ENCODE data around the gene SEC14L5. TPM values are rescaled to one million over a fixed set of nuclear protein-coding genes. Genes with fewer than 3 reads are reported as not detected.
"Not testable (repeated sequence)": the region's sequence is repeated elsewhere in the genome, so short reads cannot be mapped to it uniquely, and the experiment has no call there.

Gene SEC14L5
- total RNA-seq, 1 donor = under 0.01 TPM

- DNase-seq (ENCODE audit: low read depth in 2 of 3, low spot score in 2 of 3) = no peak
Observed at GRCh38 chr16:5032748-5033167, 74.6 kb downstream of the SEC14L5 start.

- peak; percentile 54 to 81 (median 76) for DNase-seq (ENCODE audit: low read depth in 2 of 3, low spot score in 2 of 3)
Observed at GRCh38 chr16:5033256-5034166, 75.4 kb downstream of the SEC14L5 start, which contains the start of gene NAGPA. TSS of gene NAGPA (minus strand) at chr16:5033935. CDS start at chr16:5033914, 21 bp downstream.

DNA sequence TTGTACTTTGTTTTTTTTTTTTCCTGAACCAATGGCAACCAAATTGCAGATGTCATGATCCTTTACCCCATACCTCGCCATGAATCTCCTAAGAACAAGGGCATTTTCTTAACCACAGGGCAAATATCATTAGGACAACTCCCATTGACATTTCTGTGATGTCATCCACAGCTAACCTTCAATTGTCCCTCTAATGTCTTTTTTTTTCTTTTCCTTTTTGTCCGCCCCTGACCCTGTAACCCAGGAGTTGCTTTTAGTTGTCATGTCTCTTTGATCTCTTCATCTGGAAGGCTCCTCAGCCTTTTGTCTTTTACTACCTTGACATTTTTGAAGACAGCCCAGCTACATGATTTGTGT, 76.0 kb downstream of the SEC14L5 start:
- DNase-seq (ENCODE audit: low read depth in 2 of 3, low spot score in 2 of 3) = no peak

DNA sequence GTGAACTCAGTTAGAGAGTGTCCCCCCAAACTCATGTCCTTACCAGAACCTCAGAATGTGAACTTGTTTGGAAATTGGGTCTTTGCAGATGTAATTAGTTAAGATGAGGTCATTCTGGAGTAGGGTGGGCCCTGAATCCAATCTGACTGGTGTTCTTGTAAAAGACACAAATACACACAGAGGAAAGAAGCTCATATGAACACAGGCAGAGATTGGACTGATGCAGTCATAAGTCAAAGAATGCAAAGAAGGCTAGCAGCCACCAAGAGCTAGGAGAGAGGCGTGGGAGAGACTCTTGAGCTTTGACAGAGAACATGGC, 77.7 kb downstream of the SEC14L5 start:
- DNase-seq (ENCODE audit: low read depth in 2 of 3, low spot score in 2 of 3) = no peak

DNA sequence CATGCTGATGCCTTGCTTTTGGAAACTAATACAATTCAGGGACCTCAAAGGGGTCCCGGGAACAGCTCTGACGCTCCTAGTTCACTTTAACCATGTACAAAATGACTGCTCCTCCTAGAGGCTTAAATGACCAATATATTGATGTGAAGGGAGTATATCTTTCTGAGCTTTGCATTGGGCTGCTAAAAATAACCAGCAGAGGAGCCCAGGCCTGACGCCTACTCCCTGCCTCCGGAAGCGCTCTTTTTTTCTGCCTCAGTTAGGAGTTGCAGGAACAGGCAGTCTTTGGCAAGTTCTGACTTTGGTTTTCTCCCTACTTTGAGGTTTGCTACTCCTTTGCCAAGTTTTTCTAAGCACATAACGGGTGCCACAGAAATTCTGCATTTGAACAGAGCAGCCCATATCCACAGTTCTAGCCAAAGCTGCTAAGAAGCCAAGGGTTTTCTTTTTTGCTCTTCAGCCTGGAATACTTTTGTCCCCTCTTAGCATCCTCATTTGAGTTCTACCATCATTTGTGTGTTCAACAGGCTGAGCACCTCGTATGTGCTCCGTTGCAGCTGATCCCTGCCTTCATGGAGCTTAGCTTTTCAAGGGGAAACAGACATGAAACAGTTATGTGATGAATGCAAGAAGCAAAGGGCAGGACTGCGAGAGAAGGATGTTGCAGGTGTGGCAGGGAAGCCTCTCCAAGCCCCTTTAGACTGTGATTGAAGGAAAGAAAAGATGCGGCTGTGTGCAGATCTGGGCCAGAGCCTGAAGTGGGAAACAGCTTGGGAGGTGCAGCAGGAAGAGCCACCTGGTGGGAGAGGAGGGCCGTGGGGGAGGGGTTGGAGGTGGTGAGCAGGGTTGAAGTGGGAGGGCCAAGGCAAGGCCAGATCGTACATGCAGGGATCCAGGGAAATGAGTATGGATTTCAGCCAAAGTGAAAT, 78.4 kb downstream of the SEC14L5 start:
- DNase-seq (ENCODE audit: low read depth in 2 of 3, low spot score in 2 of 3) = no peak

DNA sequence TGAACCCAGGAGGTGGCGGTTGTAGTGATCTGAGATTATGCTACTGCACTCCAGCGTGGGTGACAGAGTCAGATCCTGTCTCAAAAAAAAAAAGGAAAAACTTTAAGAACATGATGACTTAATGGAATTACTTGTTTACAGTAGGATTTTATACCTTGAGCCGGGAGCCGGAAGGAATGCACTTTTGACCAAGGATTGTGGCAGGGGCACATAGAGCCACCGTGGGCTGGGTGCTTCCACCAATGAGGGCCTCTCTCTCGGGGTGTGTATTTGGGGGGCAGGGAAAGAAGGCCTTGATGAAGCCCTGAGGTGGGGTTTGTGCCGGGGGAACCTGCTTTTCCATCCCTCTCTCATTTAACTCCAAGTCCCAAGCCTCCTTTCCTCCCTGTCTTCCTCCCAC, 82.3 kb downstream of the SEC14L5 start:
- DNase-seq (ENCODE audit: low read depth in 2 of 3, low spot score in 2 of 3) = no peak

DNA sequence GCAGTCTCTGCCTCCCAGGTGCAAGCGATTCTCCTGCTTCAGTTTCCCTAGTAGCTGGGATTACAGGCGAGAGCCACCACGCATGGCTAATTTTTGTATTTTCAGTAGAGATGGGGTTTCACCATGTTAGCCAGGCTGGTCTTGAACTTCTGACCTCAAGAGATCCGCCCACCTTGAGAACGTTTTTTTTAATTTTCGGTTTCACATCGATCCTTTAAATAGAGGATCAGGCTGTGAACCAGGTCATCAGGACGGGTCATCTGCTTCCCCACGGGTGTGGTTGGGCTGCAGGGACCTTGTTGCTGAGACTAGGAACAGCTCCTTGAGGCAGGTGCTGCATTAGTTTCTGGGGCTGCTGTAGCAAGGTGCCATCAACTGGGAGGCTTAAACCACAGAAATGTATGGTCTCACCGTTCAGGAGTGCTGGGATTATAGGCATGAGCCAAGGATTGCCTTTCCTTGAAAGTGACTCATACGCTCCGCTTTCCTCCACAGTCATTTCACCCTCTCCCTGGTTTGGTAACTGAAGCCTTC, 83.5 kb downstream of the SEC14L5 start:
- DNase-seq (ENCODE audit: low read depth in 2 of 3, low spot score in 2 of 3) = no peak

- no peak for DNase-seq (ENCODE audit: low read depth in 2 of 3, low spot score in 2 of 3)
Observed at GRCh38 chr16:5042574-5043171, 84.5 kb downstream of the SEC14L5 start.

- no peak for DNase-seq (ENCODE audit: low read depth in 2 of 3, low spot score in 2 of 3)
Observed at GRCh38 chr16:5044011-5044540, 85.9 kb downstream of the SEC14L5 start.

- DNase-seq (ENCODE audit: low read depth in 2 of 3, low spot score in 2 of 3) = not testable (repeated sequence)
Observed at GRCh38 chr16:5044581-5044980, 86.5 kb downstream of the SEC14L5 start.

DNA sequence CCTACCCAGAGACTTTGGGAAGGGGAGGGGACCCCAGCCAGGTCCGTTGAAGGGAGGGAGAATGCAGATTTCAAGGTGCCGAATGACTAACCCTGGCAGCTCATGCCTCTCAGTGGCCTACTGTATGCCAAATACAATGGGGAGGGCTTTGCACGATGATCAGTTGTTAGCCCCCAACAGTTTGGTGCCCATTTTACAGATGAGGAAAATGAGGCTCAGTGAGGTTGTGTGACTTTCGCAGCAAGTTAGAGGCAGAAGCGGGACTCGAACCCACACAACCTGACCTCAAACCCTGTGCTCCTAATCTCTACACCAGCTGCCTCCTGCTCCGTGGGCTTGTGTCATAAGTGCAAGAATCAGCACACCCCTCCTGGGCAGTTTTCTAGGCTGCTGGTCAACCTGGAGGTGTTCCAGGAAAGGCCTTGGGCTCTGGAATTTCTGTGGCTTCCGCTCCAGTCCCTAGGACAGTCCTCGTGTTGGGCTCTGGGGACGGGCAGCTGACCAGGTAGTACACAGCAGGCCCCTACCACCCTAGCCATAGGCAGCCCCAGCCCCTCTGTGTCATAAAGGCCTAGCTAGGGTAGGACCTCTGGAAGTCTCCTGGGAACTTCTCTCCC, 87.5 kb downstream of the SEC14L5 start:
- no peak for DNase-seq (ENCODE audit: low read depth in 2 of 3, low spot score in 2 of 3)

DNA sequence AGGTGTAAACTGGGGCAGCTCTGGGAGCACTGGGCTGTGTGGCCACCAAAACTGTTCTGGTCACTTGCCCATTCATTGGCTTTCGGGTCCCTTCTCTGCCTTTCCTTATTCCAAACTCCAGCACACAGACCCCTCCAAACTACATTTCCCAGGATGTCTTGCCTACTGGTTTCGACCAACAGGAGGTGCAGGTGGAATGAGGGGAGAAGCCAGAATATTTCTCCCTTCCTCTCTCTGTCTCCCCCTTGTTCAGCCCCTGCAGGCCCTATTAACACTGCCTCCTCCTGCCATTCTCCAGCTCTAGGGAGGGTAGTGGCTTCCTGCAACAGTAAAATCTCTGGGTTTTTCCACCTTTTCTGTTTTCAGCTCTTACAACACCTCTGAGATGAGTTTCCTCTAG, 88.8 kb downstream of the SEC14L5 start:
- DNase-seq (ENCODE audit: low read depth in 2 of 3, low spot score in 2 of 3) = no peak

DNA sequence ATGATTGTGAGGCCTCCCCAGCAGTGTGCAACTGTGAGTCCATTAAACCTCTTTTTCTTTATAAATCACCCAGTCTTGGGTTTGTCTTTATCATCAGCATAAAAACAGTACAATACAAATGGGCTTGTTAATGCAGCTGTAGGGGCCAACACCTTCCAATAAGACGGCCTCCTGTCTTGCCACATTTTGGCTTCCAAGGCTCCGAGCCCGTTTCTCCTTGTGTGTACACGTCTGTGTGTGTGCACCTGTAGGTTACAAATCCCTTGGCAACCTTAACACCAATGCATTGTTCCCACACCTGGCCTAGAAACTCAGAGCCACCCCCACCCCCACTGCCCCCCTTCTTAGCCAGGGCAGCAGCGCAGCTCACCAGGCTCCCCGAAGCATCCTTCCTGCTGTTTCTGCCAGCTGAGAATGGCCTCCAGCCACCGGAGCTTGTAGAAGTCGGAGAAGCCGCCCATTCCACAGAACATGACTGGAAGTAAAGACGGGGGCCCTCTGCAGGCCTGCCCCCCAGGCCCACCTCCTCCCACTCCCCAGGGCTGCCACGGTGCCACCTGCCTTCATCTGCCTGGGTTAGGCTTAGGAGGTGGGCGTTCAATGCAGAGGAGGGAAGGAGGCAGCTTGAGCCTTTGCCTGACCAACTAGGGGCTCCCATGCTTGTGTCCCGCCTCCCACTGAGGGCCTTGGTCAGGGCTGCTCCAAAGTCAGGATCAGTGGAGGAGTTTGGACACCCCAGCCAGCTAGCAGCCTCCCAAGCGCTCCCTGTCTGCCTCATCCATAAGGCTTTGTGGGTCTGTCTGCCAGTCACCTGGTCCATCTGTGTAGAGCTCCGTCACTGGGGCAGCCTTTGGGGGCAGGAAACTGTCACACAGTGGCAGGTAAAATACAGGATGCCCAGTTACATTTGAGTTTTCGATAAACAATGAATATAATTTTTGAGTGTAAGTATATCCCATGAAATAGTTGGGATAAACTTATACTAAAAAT, 97.0 kb downstream of the SEC14L5 start:
- DNase-seq (ENCODE audit: low read depth in 2 of 3, low spot score in 2 of 3) = no peak

- peak in 2 of 3 donors; percentile 63 to 72 for DNase-seq (ENCODE audit: low read depth in 2 of 3, low spot score in 2 of 3)
Observed at GRCh38 chr16:5056352-5056751, 98.2 kb downstream of the SEC14L5 start.

DNA sequence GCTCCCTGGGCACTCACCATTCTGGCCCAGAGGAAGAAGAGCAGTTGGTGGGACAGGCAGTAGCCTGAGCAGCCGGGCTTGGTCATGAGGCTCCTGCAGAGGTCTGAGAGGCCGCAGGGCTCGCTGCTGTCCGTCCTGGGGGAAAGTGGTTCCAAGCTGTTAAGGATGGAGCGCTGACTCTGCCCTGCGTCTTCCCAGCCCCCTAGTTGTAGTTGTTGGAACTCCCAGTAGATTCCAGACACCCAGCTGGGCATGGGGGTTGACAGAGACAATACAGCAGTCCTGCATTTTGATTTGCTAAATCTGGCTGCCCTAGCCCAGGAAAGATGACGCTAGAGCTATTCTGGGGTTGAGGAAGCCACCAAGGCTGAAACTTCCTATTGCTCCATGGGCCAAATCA, 100.3 kb downstream of the SEC14L5 start:
- DNase-seq (ENCODE audit: low read depth in 2 of 3, low spot score in 2 of 3) = no peak

- no peak for DNase-seq (ENCODE audit: low read depth in 2 of 3, low spot score in 2 of 3)
Observed at GRCh38 chr16:5059386-5060072, 101.4 kb downstream of the SEC14L5 start.

GRCh38 chr16:5060073-5060641, 102.0 kb downstream of the SEC14L5 start:
- DNase-seq (ENCODE audit: low read depth in 2 of 3, low spot score in 2 of 3) = no peak

GRCh38 chr16:5062051-5062450, 103.9 kb downstream of the SEC14L5 start:
- no peak for DNase-seq (ENCODE audit: low read depth in 2 of 3, low spot score in 2 of 3)

Measured in hematopoietic multipotent progenitor cell (in vitro differentiated cells).